HuH-7.5 (cell line): ENCODE data around the gene LCP2.
"Not testable (repeated sequence)": the region's sequence is repeated elsewhere in the genome, so short reads cannot be mapped to it uniquely, and the experiment has no call there.

Source experiments
- DNase-seq: peaks from one replicate; pipeline ENCODE4 v3.0.0; 2011; ENCODE audit warnings: low spot score

Gene LCP2

DNA sequence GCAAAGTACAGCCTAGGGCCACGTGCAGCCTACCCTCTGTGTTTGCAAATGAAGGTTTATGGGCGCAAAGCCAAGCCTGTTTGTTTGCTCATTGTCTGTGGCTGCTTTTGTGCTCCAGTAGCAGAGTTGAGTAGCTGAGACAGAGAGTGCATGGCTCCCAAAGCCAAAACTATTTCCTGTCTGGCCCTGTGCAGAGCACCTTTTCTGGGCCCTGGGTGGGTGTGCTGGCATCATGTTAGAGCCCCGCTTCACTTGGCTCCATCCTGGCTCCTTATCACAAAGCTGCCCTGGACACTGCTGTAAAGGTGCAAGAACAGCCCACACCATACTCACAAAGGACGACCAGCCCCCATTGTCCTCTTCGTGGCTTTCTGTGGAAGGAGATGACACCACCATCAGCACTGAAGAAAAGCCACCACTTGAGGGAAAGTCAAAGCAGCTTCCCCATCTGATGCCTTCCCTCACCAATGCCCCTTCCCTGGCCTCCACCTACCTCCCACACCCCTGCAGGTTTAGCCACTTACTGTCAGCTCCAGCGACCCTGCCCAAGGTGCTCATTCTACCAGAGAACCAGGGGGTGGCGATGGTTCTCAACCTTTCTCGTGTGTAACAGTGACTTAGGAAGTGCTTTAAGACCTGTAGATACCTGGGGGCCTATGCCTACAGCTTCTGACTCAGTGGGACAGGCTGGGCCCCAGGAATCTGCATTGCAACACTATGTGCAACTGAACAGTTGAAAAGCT lies 23.4 kb downstream of the LCP2 start:
- no peak for DNase-seq

DNA sequence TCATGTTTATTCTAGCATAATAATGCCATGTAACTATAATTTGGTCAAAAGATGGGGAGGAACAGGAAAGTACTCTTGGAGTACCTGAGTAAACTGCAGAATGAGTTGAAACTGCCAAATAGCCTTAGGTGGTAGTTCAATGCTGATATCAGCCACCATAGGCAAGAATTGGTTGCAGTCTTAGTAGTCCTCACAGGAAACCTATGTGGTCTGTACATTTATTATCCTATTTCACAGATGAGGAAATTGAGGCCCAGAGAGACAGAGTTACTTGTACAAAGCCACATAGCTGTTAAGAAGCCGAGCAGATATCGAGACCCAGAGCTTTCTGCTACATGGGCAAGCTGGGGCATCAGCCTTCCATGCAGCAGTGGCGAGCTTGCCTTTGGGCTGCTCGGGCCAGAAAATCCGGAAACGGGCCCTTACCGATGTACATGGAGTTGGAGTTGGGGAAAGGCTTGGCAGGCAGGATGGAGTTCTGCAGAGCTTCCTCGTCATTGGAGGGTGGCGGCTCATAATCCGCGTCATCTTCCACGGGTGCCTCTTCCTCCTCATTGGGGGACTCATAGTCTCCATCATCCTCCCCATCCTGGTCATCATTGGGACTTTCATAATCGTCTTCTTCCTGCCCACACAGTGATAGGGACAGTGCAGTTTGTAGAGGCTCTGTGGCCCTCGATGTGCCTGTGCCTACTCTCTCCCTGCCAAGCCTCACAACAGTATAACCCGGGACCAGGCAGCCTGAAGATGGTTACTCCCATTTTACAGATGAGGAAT lies 27.1 kb downstream of the LCP2 start:
- no peak for DNase-seq

DNA sequence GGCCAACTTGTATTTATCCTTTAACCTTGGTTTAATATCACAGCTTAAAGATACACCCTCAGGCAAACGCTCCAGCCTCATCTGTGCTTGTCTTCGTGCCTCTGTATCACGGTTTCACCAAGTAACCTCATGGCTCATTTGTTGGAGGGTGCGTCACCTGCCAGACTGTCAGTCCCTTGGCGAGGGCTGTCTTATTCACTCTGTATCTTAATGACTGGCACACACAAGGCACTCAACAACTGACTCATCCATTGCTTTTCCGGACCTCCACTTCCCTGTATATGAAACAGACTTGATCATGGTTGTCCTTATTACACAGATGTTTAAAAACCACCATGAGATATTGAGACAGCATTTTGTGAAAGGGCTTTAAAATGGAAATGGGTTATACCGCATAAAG lies 28.0 kb downstream of the LCP2 start:
- DNase-seq = no peak

DNA sequence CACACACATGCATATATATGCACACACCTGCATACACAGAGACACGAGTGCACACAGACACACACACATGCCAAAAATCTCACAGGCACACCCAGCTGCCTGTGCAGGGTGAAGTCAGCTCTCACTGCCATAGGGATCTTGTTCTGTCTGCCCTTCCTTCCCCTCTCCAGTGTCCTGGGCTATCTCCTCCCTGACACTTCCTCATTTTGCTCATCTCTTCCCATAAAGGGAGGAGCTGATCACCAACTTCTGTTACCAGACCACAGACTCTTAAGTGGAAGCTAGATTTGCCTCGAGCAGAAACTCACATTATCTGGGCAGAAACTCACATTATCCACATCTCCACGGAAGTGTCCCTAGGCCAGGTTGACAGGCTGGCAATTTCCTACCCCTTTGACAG lies 28.7 kb downstream of the LCP2 start:
- DNase-seq = no peak

DNA sequence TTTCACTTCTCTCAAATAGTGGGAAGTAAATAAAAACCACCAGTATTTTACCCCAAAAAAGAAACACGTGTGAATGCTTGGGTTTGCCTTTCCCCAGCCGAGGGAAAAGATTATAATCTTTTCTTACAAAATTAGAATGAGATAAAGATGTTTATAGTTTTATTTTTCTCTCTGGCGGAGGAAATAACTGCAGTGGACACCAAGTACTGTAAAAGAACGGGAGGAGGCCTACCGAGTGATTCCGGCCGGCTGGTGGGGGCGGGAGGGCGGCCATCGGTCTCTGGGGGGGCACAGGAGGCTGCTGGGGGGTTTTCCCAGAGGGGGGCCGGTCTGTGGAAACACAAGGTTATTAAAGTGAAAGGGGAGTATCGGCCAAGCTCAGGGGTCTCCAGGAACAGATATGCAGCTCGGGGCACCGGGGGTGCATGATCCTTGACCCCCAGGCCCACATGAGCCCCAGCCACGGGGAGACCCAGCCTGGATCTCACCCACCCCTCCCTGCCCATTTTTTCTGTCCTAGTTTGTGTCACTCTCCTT lies 29.4 kb downstream of the LCP2 start:
- DNase-seq = no peak

DNA sequence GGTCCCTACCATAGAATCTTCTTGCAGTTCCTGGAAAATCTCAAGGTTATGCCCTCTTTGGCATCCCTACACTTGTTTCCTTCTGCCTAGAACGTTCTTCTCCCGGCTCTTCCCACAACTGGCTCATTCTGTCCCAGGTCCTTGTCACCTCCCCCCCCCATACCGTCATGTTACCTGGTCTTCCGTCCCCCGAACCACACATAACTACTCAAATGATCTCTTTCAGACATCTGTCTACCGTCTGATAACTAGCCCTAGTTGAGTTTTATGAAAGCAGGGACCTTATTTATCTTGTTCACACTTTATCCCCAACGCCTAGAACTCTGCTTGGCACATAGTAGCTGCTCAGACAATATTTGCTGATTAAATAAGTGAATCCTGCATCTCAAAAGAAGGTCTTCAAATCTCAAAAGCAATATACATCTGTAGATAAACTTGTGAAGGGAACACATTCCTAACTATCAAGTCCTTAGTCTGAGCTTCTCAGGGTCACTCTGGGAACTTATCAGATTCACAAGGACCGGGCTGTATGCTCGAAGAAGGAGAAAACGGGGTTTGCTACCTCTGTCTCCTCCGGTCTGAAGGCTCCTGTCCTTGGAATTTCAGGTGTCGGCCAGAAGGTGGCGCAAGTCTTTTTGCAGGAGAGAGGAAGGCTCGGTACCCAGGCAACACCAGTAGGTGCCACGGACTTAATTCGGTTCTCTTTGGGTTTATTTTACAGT lies 30.0 kb downstream of the LCP2 start:
- DNase-seq = peak; percentile 53

DNA sequence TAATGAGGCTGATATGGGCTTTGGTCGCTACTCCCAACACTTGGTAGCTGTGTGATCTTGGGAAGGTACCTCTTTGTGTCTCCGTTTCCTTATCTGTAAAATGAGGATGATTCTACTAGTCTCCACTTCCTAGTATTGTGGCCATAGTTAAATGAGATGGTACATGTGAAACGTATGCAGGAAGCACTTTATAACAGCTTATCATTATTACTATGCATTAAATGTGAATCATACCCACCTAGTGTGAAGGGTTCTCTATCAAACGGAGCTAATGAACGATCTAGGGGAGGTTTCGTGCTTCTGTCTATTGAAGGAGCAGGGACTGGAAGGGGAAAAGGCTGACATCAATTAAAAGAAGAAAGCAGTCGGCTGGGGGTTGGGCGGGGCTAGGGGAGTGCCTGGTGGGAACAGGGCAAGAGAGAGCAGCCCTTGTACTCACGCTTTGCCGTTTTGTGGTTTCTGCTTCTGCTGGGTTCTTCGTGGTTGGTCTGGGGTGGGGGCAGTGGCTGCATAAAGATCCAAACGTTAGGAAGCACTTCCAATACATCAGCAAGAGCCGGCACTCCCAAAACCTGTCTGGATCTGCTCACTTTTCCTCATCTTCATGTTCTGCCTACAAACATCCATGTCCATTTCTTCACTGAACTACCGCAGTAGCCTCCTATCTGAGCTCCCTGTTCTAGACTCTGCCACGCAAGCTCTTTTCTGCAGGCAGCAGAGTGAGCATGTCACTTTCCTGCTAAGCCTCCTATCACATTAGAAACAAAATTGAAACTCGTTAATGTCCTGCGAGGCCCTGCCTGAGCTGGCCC lies 30.8 kb downstream of the LCP2 start:
- DNase-seq = no peak

DNA sequence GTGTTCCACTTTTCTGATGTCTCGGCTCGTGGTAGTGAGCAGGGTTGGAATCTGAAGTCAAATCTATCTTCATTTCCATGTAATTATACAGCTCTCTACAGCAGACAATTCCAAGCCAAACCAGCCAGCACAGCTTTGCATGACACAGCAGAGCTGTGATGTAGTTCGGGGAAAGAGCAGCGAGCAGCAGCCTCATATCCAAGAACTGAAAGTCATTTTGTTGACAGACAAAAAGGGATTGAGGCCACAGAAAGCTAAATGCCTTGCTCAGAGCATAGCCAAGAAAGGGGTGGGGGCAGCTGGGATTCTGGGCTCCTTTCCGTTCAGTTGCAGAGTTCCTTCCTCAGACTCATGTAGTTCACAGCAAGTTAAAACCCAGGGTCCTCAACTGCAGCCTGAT lies 32.1 kb downstream of the LCP2 start:
- no peak for DNase-seq

DNA sequence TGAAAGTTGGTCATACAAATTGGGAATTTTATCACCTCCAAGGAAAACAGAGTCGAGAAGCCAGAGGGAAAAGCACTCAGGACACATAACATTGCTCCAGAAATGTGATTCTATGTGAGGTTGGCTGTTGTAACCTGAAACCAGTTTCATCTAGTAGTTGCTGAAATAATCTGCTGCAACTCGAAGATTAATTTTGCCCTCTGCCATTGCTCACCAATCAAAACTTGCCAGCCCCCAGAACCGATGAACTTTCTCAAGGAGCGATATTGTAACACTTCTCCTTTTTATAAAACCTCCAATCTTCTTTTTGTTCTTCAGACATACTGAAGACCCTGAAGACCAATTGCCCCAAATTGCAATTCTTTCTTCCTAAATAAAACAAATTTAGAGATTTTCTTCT lies 33.7 kb downstream of the LCP2 start:
- no peak for DNase-seq

DNA sequence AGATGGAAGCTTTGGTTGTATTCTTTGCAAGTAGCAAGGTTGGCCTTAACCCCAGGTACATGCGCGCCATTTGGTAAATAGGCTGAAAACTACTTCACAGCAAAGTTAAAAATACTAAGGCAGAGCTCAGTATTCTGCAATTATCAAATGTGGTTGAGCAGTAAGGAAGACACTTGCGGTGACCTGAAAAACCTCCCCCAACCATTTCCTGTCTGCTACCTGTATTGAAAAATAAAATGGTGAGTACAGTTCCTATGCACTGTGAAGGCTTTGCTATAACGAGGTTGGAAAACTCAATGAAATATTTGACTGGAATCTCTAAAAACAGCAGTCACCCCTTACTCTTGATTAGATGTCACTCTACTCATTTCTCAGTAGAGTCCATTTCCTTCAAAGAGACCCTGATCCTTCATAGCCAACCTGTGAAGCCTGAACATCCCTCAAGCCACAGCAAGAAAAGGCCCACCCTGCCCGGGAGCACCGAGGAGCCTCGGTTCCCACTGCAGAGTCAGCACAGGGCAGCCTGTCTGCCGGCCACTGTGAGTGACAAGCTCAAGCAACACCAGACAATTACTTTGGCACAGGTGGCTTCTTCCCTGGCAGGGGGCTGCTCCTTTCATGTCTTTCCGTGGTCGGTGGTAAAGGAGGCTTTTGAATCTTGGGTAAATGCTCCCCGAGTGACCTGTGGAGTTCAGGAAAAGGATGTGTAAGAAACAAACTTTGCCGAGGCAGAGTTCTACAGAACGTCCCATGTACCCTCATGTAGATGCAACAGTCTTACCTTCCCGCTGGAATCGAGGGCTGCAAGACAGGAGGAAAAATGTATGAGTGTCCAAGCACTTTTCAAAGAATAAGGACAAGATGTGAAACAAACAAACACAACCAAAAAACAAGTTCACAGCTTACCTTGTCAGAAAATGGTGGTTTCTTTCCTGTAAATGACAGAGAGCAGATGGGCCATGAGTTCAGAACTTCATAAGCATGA lies 35.2 kb downstream of the LCP2 start:
- DNase-seq = no peak

DNA sequence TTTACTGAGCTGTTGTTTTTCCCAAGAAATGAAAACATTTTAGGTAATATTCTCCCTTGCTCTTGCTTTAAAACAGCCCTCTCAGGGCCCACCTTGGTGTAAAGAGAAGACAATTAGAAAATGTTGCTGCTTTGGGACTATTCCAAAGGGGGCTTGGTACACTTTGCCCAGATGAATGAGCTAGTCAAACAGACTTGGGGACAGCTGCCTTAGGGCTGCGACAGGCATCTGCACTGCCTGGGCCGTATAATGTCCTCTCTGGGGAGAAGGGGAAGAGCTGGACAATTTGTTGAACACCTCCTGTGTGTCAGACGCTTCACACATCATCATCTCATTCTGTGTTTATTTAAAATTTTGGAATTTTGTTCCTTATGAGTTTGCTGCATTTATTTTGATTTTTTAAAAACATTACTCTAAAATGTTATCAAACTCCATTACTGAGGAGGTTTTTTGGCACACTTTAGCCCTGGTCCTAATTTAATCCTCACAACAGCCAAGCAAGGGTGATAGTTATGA lies 36.0 kb downstream of the LCP2 start:
- no peak for DNase-seq

DNA sequence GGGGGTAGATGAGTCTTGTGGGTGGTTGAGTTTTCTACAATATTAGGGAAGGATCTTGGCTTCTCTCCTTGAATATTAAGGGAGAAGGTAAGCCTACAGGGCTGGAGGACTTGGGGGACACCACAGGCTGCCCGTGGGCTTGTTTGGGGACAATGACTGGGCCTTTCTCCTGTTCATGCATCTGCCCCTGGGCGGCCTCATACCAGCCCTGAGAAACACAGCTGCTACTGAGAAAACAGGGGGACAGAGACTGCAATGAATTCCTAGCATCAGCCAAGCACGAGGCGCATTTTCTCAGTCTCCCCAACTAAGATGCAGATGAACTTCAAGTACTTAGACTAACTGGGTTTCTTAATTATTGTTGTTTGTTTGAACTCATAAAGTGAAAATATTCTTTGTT lies 40.2 kb downstream of the LCP2 start:
- no peak for DNase-seq

DNA sequence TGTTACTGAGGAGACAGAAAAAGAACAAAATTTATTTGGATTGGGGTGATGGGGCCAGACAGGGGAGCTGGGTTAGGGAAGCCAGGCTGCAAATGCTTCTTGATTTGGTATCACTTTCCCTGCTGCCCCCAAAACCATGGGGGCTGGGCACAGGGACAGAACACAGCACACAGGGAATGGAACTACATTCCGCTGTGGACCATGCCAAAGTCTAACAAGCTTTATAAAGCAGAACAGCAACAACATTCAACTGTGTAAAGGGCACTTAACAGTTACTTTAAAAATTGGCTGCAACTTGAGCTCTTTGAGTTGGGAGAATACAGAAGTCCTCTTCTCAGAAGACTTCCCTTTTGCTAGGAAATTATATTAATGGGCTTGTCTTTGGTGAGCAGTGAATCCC lies 41.0 kb downstream of the LCP2 start:
- DNase-seq = no peak

DNA sequence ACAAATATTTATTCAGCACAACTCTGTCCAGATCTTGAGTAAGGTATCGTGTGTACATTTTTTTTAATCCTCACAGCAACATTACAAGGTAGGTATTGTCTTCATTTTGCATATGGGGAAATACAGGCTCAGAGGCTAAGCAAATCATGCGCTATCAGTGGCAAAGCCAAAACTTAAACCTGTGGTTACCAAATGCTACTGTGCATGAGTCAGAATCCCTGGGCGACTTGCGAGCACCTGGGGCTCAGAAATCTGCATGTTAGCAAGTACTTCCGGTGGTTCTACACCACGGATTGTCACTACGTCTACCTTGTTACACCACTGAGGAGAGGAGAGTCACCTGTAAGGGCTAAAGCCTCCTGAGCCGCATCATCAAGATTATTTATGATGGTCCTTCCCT lies 43.5 kb downstream of the LCP2 start:
- DNase-seq = no peak

DNA sequence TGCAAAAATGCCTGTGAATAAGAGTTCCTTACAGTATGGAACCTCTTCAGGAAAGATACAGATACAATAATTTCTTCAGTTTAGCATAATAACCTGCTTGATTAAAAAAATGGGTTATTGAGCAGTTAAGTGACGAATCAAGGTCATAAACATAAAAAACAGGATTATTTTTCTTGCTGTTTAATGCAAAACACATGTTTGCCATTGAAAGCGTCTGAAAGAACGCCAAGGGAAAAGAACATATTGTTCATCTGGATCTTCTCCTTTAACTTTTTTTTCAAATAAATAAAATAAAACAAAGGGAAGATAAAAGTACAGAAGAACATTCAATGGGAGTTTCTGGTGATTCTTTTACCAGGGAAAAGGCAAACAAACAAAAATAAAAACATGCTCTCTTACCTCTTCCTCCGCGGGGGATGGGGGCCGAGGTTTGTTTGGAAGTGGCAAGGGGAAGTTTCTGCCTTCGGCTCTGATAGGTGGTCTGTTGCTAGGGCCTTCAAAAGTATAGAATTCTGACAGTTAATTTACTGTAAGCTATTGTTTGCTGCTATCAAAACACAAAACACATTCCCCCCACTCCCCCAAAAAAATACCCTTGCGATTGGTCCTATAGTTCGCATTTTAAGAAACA lies 44.7 kb downstream of the LCP2 start:
- no peak for DNase-seq

DNA sequence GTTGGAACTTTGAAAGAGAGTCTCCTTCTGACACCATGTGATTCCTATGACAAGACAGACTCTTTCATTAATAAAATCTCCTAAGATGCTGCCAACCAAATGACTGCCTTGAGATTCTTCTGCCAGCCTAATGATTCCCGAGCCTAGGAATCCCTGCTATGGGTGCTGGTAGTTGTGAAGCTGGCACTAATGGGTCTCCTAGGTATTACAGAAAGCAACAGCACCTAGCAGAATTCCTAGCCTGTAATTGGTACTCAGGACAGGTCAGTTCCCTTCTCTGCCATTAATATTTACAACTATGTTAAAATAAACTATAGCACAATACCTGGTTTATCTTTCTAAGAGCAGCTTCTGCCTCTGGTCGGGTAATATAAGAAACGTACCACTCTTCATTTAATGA lies 45.5 kb downstream of the LCP2 start:
- no peak for DNase-seq

DNA sequence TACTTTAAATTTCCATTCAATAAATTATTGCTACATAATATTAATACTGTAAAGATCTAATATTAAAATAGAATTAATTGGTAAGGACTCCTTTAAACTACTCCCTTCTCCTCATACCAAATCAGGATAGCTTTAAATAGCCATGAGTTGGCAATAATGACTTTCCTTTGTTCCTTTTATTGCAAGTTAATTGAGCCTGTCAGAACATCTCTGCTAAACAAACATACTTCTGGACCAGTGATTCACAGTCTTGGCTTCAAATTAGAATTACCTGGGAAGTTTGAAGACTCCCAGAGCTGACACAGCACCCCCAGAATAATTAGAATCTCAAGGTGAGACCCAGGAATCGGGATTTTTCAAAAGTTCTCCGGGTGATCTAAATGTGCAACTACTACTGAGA lies 46.1 kb downstream of the LCP2 start:
- no peak for DNase-seq

DNA sequence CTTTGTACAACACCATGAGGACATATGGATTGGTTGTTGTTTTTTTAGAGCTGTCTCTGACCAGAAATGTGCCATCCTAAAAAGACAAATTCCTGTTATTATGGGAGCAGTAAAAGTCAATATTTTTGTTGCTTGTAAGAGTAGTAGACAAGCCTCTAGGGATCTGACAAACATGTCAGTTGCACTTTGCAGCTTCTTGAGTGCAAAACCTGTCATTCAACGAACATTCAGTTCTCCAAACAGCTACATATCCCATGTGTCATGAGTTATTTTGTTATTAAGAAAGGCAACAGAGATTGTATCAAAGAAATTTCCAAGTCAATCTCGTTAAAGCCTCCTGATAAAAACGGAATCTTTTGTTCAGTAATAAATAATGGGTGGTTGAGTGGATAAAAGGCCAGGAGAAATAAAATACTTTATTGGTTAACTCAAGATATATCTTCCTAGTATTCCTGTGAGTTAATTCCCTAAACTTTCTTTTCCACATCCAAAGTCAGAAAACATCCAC lies 46.7 kb downstream of the LCP2 start:
- DNase-seq = no peak

DNA sequence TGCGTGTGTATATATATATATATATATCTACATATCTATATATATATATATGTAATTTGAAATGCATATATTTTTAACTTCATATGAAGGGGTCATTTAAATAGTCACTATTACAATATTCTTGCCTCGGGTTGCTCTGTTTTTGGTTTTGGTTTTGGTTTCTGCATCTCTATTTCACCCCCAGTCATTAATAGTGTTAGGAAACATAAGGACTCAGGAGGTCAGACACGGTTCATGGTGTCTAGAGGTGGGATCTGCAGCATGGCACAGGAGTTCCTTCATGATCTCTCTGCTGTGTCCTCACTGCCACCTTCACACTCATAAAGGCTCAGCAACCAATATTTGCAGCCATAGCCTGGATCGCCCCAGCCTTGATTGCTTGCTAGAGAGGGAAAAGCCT lies 48.2 kb downstream of the LCP2 start:
- DNase-seq = no peak

DNA sequence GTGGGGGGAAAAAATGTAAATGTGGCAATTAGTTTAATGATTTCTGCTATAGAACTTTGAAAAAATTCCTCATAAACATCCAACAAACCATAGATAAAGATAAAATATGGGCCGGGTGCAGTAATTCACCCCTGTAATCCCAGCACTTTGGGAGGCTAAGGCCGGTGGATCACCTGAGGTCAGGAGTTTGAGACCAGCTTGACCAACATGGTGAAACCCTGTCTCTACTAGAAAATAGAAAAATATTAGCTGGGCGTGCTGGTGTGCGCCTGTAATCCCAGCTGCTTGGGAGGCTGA lies 48.7 kb downstream of the LCP2 start:
- not testable (repeated sequence) for DNase-seq
